Mammary epithelial cell (primary cell): Measurements from ENCODE around the gene ZNF444.

ENCODE experiments used
- EZH2 ChIP-seq: IDR thresholded peaks from 2 replicates; pipeline ENCODE4 v1.6.1; 2012; ENCODE audit warnings: low read length, inconsistent platforms, borderline replicate concordance
- TF ChIP-seq, protein P1 (sequence below), 2 donors: IDR thresholded peaks in 1 of 2; conservative IDR thresholded peaks in 1 of 2; 2 replicates each; pipeline ENCODE4 v1.5.1; 2011 to 2012; ENCODE audit warnings: inconsistent platforms in 2 of 2, low read length in 2 of 2, mild to moderate bottlenecking in 2 of 2, control low read depth in 1 of 2, low read depth in 1 of 2; ENCODE audit not compliant: insufficient read depth in 1 of 2; ENCODE audit errors: extremely low read depth in 1 of 2

DNA sequence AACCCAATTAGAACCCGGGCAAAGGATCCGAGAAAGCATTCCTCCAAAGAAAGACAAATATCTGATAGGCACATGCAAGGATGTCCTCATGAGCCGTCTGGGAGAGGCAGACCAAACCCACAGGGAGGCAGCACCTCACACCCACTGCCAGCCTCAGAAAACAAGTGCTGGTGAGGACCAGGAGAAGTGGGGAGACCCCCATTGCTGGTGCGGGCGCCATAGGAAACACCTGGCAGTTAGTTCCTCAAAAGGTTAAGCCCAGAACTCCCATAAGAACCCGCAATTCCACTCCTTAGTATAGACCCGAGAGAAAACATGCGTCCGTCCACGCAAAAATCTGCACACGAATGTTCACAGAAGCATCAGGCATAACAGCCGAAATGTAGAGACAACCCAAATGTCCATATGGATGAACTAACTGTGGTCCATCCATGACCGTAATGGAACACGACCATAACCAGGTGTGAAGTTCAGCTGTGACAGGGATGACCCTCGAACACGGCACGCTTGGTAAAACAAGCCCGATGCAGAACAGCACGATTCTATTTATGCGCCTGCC lies 27.9 kb upstream of the ZNF444 start:
- TF ChIP-seq, protein P1, sequence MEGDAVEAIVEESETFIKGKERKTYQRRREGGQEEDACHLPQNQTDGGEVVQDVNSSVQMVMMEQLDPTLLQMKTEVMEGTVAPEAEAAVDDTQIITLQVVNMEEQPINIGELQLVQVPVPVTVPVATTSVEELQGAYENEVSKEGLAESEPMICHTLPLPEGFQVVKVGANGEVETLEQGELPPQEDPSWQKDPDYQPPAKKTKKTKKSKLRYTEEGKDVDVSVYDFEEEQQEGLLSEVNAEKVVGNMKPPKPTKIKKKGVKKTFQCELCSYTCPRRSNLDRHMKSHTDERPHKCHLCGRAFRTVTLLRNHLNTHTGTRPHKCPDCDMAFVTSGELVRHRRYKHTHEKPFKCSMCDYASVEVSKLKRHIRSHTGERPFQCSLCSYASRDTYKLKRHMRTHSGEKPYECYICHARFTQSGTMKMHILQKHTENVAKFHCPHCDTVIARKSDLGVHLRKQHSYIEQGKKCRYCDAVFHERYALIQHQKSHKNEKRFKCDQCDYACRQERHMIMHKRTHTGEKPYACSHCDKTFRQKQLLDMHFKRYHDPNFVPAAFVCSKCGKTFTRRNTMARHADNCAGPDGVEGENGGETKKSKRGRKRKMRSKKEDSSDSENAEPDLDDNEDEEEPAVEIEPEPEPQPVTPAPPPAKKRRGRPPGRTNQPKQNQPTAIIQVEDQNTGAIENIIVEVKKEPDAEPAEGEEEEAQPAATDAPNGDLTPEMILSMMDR (conservative IDR thresholded peaks at IDR 0.05 in 1 of 2, IDR thresholded peaks at IDR 0.05 in 1 of 2; ENCODE audit: extremely low read depth in 1 of 2, insufficient read depth in 1 of 2, low read depth in 1 of 2, low read length in 2 of 2) = no peak
- no peak for TF ChIP-seq EZH2
